GM19240 (cell line): ENCODE measurements around the gene LCMT2.
A peak's percentile ranks its signal among the peaks of the same experiment; 100 is the strongest.
"Not testable (repeated sequence)": the region's sequence is repeated elsewhere in the genome, so short reads cannot be mapped to it uniquely, and the experiment has no call there.

Experiments
- DNase-seq: peaks from one replicate; pipeline ENCODE4 v3.0.0; 2011; ENCODE audit warnings: low spot score; ENCODE audit not compliant: insufficient read length

The LCMT2 gene

GRCh38 chr15:43316016-43316970, 14.1 kb downstream of the LCMT2 start:
- no peak for DNase-seq

DNA sequence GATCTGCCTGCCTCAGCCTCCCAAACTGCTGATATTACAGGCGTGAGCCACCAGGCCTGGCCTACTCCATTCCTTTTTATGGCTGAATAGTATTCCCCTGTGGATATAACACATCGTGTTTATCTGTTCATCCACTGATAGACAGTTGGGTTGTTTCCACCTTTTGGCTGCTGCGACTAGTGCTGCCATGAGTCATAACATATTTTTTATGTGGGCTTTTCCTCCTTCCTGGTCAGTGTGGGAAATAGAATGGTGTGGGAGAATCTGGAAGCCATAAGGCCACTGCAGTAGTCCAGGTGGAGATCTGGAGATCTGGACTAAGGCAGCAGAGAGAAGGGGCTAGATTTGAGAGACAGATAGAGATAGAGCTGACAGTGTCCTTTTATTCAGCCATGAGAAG, 16.2 kb downstream of the LCMT2 start:
- DNase-seq: no peak

DNA sequence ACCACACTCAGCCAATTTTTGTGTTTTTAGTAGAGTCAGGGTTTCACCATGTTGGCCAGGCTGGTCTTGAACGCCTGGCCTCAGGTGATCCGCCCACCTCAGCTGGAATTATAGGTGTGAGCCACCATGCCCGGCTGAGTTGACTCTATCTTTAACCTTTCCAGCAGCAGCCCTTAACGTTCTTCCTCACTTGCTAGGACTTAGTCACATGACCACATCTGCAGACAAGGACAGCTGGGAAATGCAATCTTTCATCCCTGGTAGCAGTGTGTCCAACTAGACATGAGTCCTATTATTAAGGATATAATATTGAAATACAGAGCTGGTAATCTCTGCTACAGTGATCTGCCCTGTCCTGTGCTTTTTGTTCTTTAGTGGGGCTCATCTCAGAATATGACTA, 18.0 kb downstream of the LCMT2 start:
- DNase-seq: no peak

DNA sequence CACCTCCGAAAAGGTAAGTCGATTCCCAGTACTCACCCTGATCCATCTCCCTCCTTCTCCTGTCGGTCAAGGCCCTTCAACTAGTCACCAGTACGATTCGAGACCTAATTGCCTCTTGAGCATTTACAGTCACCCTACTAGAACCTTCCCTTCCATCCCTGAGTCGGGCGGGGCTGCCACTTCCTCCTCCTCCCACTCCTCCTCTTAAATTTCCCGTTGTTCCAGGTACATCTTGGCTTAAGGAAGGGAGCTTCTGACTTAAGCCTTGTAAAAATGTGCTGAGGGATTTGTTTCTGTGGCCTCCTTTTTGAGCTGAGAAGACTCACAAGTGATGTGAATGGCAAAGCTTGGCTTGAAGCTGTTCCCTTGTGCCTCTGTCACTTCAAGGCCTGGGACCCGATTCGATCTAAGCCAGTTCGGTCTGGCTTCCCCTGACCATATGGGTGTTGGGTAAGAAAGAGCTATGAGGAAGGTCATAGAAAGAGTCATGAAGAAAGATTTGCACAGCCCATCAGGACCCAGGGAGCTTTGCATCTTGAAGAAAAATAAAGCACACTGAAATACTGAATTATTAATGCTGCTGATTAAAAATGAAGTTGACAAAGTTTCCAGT, 28.1 kb downstream of the LCMT2 start, which contains the start of gene TGM7:
Gene TGM7, minus strand, starts transcription at position 51 of the 613 bp plus-strand sequence.
- DNase-seq: no peak

- DNase-seq: no peak
Measured at GRCh38 chr15:43299884-43300283, 30.5 kb downstream of the LCMT2 start.

DNA sequence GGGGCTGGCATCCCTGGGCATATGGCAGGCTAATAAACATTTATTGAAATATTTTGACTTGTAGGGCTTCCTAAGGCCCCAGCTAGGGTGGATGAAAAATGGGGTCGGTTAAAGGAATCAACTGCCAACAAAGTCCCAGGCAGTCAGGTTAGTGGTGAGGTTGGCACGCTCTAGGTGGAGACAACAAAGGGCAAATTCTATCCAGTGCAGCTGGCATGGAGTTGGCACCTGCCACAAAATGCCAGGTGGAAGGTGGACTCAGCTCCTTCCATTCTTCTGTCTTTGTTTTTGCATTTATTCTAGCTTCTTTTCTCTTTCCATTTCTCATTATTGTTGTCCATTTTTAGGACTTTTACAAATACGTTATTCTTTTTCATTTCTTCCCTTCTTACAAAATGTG, 31.0 kb downstream of the LCMT2 start:
- DNase-seq: no peak

DNA sequence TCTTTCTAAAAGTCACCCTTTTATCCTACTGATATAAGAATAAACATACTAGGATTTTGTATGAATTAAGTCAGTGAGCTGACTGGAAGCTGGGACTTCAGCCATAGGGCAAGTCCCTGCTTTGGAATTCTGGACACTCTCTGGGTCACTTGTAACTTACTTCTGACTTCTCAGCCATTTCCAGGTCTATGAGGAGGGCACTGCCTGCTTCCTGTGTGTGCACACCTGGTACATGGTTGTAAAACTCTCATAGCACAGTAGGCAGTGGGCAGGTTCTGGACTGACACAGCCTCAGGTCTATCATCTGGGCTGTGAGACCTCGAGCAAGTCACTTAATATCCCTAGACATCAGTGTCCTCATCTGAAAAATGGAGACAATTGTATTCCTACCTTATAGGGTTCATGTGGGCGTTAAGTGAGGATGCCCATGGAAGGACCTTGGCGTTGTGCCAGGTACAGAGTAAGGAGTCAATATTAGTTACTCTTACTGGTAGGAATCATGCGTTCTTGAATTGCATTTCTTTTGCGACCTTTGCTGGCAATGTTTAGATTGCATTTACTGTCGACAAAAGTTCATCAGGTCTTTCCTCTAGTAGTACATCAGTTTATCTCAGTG, 36.2 kb downstream of the LCMT2 start:
- no peak for DNase-seq

- no peak for DNase-seq
Measured at GRCh38 chr15:43293432-43293831, 36.9 kb downstream of the LCMT2 start.

GRCh38 chr15:43292375-43293078, 37.8 kb downstream of the LCMT2 start:
- DNase-seq: no peak

GRCh38 chr15:43289656-43290055, 40.7 kb downstream of the LCMT2 start:
- DNase-seq: not testable (repeated sequence)

DNA sequence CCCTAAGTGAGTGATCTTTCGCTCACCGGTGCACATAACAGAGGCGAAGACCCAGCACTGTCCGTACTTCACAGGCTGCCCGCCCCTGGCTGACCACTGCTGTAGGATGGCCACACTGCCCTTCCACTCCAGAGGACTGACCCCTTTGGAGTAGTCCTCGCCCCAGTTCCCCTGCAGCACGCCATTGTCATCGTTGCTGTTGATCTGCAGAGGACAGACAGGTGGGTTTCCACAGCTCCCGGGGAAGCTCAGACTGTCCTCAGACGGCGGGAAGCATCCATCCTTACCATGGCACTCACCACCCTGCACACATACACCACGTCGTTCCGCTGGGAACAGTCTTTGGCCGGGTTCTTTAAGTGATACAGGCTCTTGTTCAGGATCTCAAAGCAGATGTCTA, 43.1 kb downstream of the LCMT2 start:
- no peak for DNase-seq

GRCh38 chr15:43286074-43286473, 44.3 kb downstream of the LCMT2 start:
- DNase-seq: no peak

DNA sequence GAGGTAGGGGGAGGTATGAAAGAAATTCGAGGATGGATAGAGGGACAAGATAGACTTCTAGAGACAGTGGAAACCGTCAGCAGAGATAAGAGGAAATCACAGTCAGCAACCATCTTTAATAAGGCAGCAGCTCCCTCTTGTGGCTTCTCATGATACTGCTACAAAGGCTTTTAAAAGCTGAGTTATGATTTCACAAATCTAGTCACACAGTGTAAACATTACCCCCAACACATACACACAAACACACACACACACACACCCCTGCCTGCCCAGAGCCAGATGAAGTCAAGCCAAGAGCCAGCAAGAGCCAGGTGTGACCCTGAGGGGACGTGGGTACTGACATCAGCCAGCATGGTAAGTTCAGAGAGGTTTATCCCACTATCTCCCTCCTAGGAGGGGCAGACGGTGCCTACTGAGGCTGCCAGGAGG, 44.8 kb downstream of the LCMT2 start:
- DNase-seq: peak; percentile 55

GRCh38 chr15:43283526-43283925, 46.8 kb downstream of the LCMT2 start:
- no peak for DNase-seq

GRCh38 chr15:43281926-43282602, 48.3 kb downstream of the LCMT2 start:
- DNase-seq: no peak

- DNase-seq: no peak
Measured at GRCh38 chr15:43280996-43281395, 49.4 kb downstream of the LCMT2 start.

- no peak for DNase-seq
Measured at GRCh38 chr15:43279496-43279895, 50.9 kb downstream of the LCMT2 start.

DNA sequence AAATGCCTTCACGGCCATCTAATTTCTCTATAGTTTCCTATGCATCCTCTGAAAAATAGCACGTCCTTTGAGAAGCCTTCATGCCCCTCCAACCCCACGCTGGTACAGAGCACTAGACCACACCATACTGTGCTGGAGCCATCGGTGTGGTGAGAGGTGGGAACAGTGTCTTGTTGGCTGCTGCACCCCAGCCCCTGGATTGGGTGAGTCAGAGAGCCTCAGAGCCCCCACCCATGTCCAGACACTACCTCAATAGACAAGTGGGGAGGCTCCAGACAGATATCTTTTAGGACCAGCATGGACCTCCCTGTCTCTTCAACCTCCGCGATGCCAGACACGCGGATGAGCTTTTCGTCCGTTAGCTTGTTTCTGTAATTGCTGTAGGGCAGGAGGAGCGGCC, 51.5 kb downstream of the LCMT2 start:
- no peak for DNase-seq

- no peak for DNase-seq
Measured at GRCh38 chr15:43277901-43278300, 52.5 kb downstream of the LCMT2 start.

GRCh38 chr15:43277231-43277823, 53.0 kb downstream of the LCMT2 start:
- no peak for DNase-seq
